Neutrophil (primary cell): Measurements from ENCODE around the gene KIF26A.

Experiments used
- H3K27ac ChIP-seq: fragments of 200-600 bp; sonication (generic); 2 replicates; pipeline ENCODE4 v1.5.1; 2016; ENCODE audit warnings: mild to moderate bottlenecking, moderate library complexity
- H3K27me3 ChIP-seq: fragments of 200-600 bp; sonication (generic); 2 replicates; pipeline ENCODE4 v1.6.0; 2016; ENCODE audit warnings: mild to moderate bottlenecking
- H3K36me3 ChIP-seq: fragments of 200-600 bp; sonication (generic); 2 replicates; pipeline ENCODE4 v1.5.1; 2017
- H3K4me1 ChIP-seq, 2 experiments: fragments of 200-600 bp in 1 of 2; sonication (generic) in 1 of 2; 1 replicate in 1 of 2; 2 replicates in 1 of 2; pipeline versions ENCODE4 v1.5.1 to v1.6.1; 2013 to 2016; ENCODE audit warnings: low read depth in 1 of 2, low read length in 1 of 2, mild to moderate bottlenecking in 1 of 2, moderate library complexity in 1 of 2; ENCODE audit not compliant: control insufficient read depth in 1 of 2, insufficient read depth in 1 of 2
- H3K4me3 ChIP-seq, 2 experiments: fragments of 200-600 bp in 1 of 2; sonication (generic) in 1 of 2; 1 replicate in 1 of 2; 2 replicates in 1 of 2; pipeline ENCODE4 v1.5.1; 2013 to 2016; ENCODE audit warnings: low read depth in 1 of 2, low read length in 1 of 2, mild to moderate bottlenecking in 1 of 2, moderate library complexity in 1 of 2
- H3K9me3 ChIP-seq: fragments of 200-600 bp; sonication (generic); 2 replicates; pipeline ENCODE4 v1.5.1; 2016
- CTCF ChIP-seq: fragments of 200-600 bp; sonication (generic); IDR thresholded peaks from 2 replicates; pipeline ENCODE4 v1.5.1; 2016; ENCODE audit warnings: antibody characterized with exemption

KIF26A gene

GRCh38 chr14:104142136-104142945, 4.0 kb downstream of the KIF26A start:
- peaks cover 48% of the 10 kb centered on the region for H3K27me3 ChIP-seq
- H3K36me3 ChIP-seq = no peaks in the 10 kb centered on the region
- no peaks in the 10 kb centered on the region for H3K9me3 ChIP-seq
- H3K4me3 ChIP-seq = no peak overlapping the region
- no peak for TF ChIP-seq CTCF
- peaks cover 7 to 11% of the 10 kb centered on the region in 2 experiments for H3K4me1 ChIP-seq
- no peak overlapping the region for H3K27ac ChIP-seq

GRCh38 chr14:104142946-104143470, 4.6 kb downstream of the KIF26A start:
- Histone ChIP-seq H3K27me3 (peaks cover 42% of the 10 kb centered on the region), H3K9me3 (no peaks in the 10 kb centered on the region), H3K4me1 (peaks cover 2 to 5% of the 10 kb centered on the region in 2 experiments), H3K36me3 (no peaks in the 10 kb centered on the region), H3K4me3 (no peak overlapping the region), H3K27ac (no peak overlapping the region)
- no peak for TF ChIP-seq CTCF

- Histone ChIP-seq H3K27me3 (peaks cover 34% of the 10 kb centered on the region), H3K9me3 (no peaks in the 10 kb centered on the region), H3K4me1 (no peaks in the 10 kb centered on the region), H3K36me3 (no peaks in the 10 kb centered on the region), H3K27ac (no peak overlapping the region), H3K4me3 (no peak overlapping the region)
- no peak for TF ChIP-seq CTCF
These were observed 5.4 kb downstream of the KIF26A start for GRCh38 chr14:104143521-104144452.

GRCh38 chr14:104144453-104144790, 6.0 kb downstream of the KIF26A start:
- no peak overlapping the region for H3K27ac ChIP-seq
- no peak overlapping the region for H3K4me3 ChIP-seq
- no peaks in the 10 kb centered on the region for H3K36me3 ChIP-seq
- H3K4me1 ChIP-seq = no peaks in the 10 kb centered on the region
- no peak for TF ChIP-seq CTCF
- peaks cover 27% of the 10 kb centered on the region for H3K27me3 ChIP-seq
- H3K9me3 ChIP-seq = no peaks in the 10 kb centered on the region

- Histone ChIP-seq H3K9me3 (no peaks in the 10 kb centered on the region), H3K27me3 (peaks cover 20% of the 10 kb centered on the region), H3K4me3 (no peak overlapping the region), H3K27ac (no peak overlapping the region), H3K36me3 (no peaks in the 10 kb centered on the region), H3K4me1 (no peaks in the 10 kb centered on the region)
- no peak for TF ChIP-seq CTCF
These were observed 6.8 kb downstream of the KIF26A start for GRCh38 chr14:104144911-104145825.
